ENCODE results near the gene SLIT3. TPM values are rescaled to one million over a fixed set of nuclear protein-coding genes. Genes with fewer than 3 reads are reported as not detected.

SLIT3 gene
- total and polyA plus RNA-seq, 2 donors from 2014 or later: 14.5 to 54.1 TPM

- TF ChIP-seq CTCF (IDR thresholded peaks at IDR 0.05; ENCODE audit: borderline replicate concordance, extremely low read depth, insufficient read depth): no peak
- no peak overlapping the region for H3K4me3 ChIP-seq (ENCODE audit: low read length in 3 of 3)
- no peaks in the 10 kb centered on the region for H3K27me3 ChIP-seq (ENCODE audit: control insufficient read depth, insufficient read depth, low read length)
- no peaks in the 10 kb centered on the region for H3K9me3 ChIP-seq (ENCODE audit: control insufficient read depth in 2 of 3, insufficient read depth in 1 of 3, low read length in 3 of 3)
- intact Hi-C loops (cut with DNase I): loop anchor here (10.0 kb wide), 1 partner anchor 306 kb away; no protein-coding TSS in a partner anchor
- FAIRE-seq: no peak
- H3K9ac ChIP-seq (ENCODE audit: low read length in 3 of 3): no peak overlapping the region
- H3K27ac ChIP-seq (ENCODE audit: low read depth in 2 of 2, low read length in 2 of 2): no peak overlapping the region
- no peaks in the 10 kb centered on the region for H3K4me1 ChIP-seq (ENCODE audit: control insufficient read depth in 2 of 3, insufficient read depth in 2 of 3, low read depth in 1 of 3, low read length in 3 of 3)
- no peak for DNase-seq
- no peaks in the 10 kb centered on the region for H3K36me3 ChIP-seq (ENCODE audit: control insufficient read depth in 2 of 3, insufficient read depth in 3 of 3, low read length in 3 of 3)
Observed at GRCh38 chr5:168988699-168989098, 312.2 kb downstream of the SLIT3 start.

GRCh38 chr5:168987543-168988300, 313.2 kb downstream of the SLIT3 start:
- DNase-seq (peak in 4 of 5 donors; percentile 80 to 88 (median 84)), FAIRE-seq (peak; percentile 45)
- no peaks in the 10 kb centered on the region for H3K36me3 ChIP-seq (ENCODE audit: control insufficient read depth in 2 of 3, insufficient read depth in 3 of 3, low read length in 3 of 3)
- intact Hi-C loops (cut with DNase I): loop anchor here (10.0 kb wide), 1 partner anchor 307 kb away; no protein-coding TSS in a partner anchor
- no peaks in the 10 kb centered on the region for H3K4me1 ChIP-seq (ENCODE audit: control insufficient read depth in 2 of 3, insufficient read depth in 2 of 3, low read depth in 1 of 3, low read length in 3 of 3)
- no peak overlapping the region for H3K4me3 ChIP-seq (ENCODE audit: low read length in 3 of 3)
- no peak overlapping the region for H3K27ac ChIP-seq (ENCODE audit: low read depth in 2 of 2, low read length in 2 of 2)
- peak; percentile 89 for TF ChIP-seq CTCF (IDR thresholded peaks at IDR 0.05; ENCODE audit: borderline replicate concordance, extremely low read depth, insufficient read depth)
- H3K9me3 ChIP-seq (ENCODE audit: control insufficient read depth in 2 of 3, insufficient read depth in 1 of 3, low read length in 3 of 3): no peaks in the 10 kb centered on the region
- H3K27me3 ChIP-seq (ENCODE audit: control insufficient read depth, insufficient read depth, low read length): no peaks in the 10 kb centered on the region
- H3K9ac ChIP-seq (ENCODE audit: low read length in 3 of 3): no peak overlapping the region

- Histone ChIP-seq H3K9me3 (ENCODE audit: control insufficient read depth in 2 of 3, insufficient read depth in 1 of 3, low read length in 3 of 3) (no peaks in the 10 kb centered on the region), H3K4me3 (ENCODE audit: low read length in 3 of 3) (no peak overlapping the region), H3K36me3 (ENCODE audit: control insufficient read depth in 2 of 3, insufficient read depth in 3 of 3, low read length in 3 of 3) (no peaks in the 10 kb centered on the region), H3K27me3 (ENCODE audit: control insufficient read depth, insufficient read depth, low read length) (no peaks in the 10 kb centered on the region), H3K9ac (ENCODE audit: low read length in 3 of 3) (no peak overlapping the region), H3K4me1 (ENCODE audit: control insufficient read depth in 2 of 3, insufficient read depth in 2 of 3, low read depth in 1 of 3, low read length in 3 of 3) (no peaks in the 10 kb centered on the region), H3K27ac (ENCODE audit: low read depth in 2 of 2, low read length in 2 of 2) (no peak overlapping the region)
- FAIRE-seq (no peak), DNase-seq (no peak)
- TF ChIP-seq CTCF (IDR thresholded peaks at IDR 0.05; ENCODE audit: borderline replicate concordance, extremely low read depth, insufficient read depth): no peak
- intact Hi-C loops (cut with DNase I): loop anchor here (10.0 kb wide), 1 partner anchor 309 kb away; no protein-coding TSS in a partner anchor
Observed at GRCh38 chr5:168985454-168985853, 315.5 kb downstream of the SLIT3 start.
